AG04450 (cell line): Measurements from ENCODE around the gene FPR1. TPM values are rescaled to one million over a fixed set of nuclear protein-coding genes. Genes with fewer than 3 reads are reported as not detected.

Source experiments
- CTCF ChIA-PET: fragments of 300-600, 350-600 bp; formaldehyde crosslinking; extraction: SDS; loops from one replicate; lab custom pipeline; 2022; ENCODE audit warnings: antibody characterized with exemption, inconsistent platforms; lab: Charles Lee
- POLR2A ChIA-PET: fragments of 350-600 bp; formaldehyde crosslinking; extraction: SDS; loops from one replicate; lab custom pipeline; 2021; ENCODE audit warnings: antibody characterized with exemption, inconsistent platforms; lab: Yijun Ruan, JAX
- DNase-seq: peaks from one replicate; pipeline ENCODE4 v3.0.0-alpha.2; 2011; ENCODE audit warnings: low read depth, low spot score
- H3K27ac ChIP-seq: one replicate; pipeline ENCODE4 v1.5.1; 2012; ENCODE audit warnings: low read depth, low read length, control low read depth
- H3K27me3 ChIP-seq: one replicate; pipeline ENCODE4 v1.6.0; 2012; ENCODE audit warnings: low read length; ENCODE audit not compliant: control insufficient read depth, insufficient read depth
- H3K4me3 ChIP-seq: 2 replicates; pipeline ENCODE4 v1.5.1; 2011; ENCODE audit warnings: mild to moderate bottlenecking, low read depth, low read length, control low read depth
- H3K9me3 ChIP-seq: 2 replicates; pipeline ENCODE4 v1.5.1; 2012; ENCODE audit warnings: low read length; ENCODE audit not compliant: control insufficient read depth, insufficient read depth
- polyA minus RNA-seq: library from RNA; depleted of rRNA, polyadenylated mRNA; stranded (reverse); fragments of >200 nt; gene quantifications from 2 replicates; pipeline ENCODE4 v1.2.3, GENCODE V29; 2011; rRNA and poly(A)+ RNA removed
- polyA plus RNA-seq: library from polyadenylated mRNA; depleted of rRNA; stranded (reverse); fragments of >200 nt; gene quantifications from 2 replicates; pipeline ENCODE4 v1.2.3, GENCODE V29; 2011; rRNA removed
- TF ChIP-seq, protein P1 (sequence below): IDR thresholded peaks from 2 replicates; pipeline ENCODE4 v1.5.1; 2011; ENCODE audit warnings: low read depth, low read length, control low read depth, inconsistent platforms

Gene FPR1, protein sequence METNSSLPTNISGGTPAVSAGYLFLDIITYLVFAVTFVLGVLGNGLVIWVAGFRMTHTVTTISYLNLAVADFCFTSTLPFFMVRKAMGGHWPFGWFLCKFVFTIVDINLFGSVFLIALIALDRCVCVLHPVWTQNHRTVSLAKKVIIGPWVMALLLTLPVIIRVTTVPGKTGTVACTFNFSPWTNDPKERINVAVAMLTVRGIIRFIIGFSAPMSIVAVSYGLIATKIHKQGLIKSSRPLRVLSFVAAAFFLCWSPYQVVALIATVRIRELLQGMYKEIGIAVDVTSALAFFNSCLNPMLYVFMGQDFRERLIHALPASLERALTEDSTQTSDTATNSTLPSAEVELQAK
- polyA plus RNA-seq (not detected in 2 replicates), polyA minus RNA-seq (not detected in 2 replicates)

DNA sequence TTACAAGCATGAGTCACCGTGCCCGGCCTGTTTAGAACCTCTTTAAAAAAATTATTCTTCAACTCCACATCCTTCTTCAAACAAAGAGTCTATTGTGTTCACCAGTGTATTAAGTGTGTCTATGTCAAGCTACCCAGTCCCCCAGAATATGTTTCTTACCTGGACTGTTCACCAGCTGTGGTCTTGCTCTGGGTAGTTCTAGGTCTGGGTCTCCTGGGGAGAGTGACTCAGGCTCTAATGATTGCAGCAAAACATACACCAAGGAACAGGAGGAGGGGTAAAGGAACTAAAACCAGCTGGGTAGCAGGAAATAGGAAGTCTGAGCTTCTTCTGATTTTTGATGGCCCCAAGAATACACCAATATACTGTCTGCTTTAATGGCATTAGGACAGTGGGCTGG is at the start of gene FPR1:
FPR1 (minus strand) TSS at position 224 of the 400 bp plus-strand sequence. CDS start 4,884 bp downstream, outside the sequence.
- no peaks in the 10 kb centered on the region; the same call in 1 of the 2 replicates for H3K9me3 ChIP-seq
- TF ChIP-seq, protein P1, sequence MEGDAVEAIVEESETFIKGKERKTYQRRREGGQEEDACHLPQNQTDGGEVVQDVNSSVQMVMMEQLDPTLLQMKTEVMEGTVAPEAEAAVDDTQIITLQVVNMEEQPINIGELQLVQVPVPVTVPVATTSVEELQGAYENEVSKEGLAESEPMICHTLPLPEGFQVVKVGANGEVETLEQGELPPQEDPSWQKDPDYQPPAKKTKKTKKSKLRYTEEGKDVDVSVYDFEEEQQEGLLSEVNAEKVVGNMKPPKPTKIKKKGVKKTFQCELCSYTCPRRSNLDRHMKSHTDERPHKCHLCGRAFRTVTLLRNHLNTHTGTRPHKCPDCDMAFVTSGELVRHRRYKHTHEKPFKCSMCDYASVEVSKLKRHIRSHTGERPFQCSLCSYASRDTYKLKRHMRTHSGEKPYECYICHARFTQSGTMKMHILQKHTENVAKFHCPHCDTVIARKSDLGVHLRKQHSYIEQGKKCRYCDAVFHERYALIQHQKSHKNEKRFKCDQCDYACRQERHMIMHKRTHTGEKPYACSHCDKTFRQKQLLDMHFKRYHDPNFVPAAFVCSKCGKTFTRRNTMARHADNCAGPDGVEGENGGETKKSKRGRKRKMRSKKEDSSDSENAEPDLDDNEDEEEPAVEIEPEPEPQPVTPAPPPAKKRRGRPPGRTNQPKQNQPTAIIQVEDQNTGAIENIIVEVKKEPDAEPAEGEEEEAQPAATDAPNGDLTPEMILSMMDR: no peak

DNA sequence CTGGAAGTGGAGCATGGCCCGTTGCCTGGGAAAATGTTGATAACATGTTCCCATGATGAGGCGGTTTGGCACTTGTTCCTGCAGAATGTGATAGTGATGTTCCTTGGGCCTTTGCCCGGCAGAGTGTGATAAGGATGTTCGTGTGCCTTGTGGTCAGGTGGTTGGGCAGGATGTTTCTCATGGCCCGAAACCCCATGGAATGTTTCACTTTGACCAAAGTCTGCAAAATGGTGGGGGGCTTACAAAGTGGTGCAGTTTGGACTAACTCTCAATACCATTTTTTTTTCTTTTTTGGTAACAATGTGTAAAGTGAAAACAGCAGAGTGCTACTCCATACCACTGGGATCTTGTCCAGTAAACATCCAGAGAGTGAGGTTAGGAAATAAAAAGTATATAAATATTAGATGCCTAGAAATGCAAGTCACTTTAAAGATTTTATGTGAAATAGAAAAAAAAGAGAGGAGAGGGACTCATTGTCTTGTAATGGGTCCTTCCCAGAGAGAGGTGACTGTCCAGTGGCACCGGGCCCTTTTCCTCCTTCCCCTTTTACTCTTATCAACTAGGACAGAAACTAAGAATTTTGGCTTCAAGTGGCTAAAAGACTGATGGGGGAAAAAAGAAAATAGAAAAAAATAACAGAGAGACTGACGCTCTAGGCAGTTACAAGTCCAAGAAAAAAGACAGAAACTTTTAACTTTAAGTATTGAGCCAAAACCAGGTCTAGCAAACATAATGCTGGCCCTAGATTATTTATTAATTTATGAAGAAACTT is 49.0 kb upstream of the FPR1 start:
- ChIA-PET POLR2A (no interaction called here), CTCF (no interaction called here)
- Histone ChIP-seq H3K27me3 (no peaks in the 10 kb centered on the region), H3K9me3 (peaks cover 12% of the 10 kb centered on the region), H3K27ac (no peak overlapping the region), H3K4me3 (no peak overlapping the region)
- TF ChIP-seq, protein P1: no peak
- no peak for DNase-seq

More for the DNA sequence above, at the start of gene FPR1:
- ChIA-PET POLR2A (no interaction called here), CTCF (interaction anchor here (1.1 to 1.5 kb wide), 2 partner anchors 90 to 143 kb away, joined by 3 read pairs; no protein-coding TSS in a partner anchor)
- no peaks in the 10 kb centered on the region for H3K27me3 ChIP-seq
- H3K27ac ChIP-seq: no peak within 1 kb of the TSS
- no peak for DNase-seq
- no peak within 1 kb of the TSS for H3K4me3 ChIP-seq

DNA sequence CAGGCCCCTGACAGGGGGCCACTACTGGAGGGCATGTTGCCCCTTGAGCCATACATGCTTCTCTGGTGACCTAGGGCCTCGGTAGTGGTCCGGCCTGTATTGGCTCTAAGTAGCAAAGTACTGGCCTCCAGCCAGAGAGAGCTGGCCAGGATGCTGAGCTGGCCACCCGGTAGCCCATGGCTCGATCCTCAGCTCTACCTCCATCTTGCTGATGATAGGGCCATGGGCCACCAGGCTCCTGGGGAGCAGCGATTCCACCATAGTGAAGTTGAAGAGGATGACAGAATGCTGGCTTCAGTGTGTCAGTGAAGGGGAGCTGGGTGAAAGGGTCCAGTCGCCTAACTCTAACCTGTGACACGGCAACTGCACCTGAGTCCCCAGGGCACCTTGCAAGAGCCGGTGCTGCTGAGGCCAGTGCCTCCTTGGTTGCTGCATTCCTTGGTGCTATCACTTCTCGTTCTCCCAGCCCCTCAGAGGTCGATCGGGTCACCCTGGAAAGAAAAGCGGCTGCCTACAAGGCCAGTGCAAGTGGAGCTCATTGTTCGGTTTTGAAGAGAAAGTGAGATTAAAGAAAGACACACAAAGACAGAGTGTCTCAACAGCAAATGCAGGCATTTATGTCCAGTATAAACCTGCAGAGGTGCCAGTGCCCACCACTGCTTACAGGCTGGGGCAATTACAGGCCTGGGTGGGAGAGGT is 48.2 kb upstream of the FPR1 start:
- CTCF ChIA-PET: no interaction called here
- POLR2A ChIA-PET: no interaction called here

DNA sequence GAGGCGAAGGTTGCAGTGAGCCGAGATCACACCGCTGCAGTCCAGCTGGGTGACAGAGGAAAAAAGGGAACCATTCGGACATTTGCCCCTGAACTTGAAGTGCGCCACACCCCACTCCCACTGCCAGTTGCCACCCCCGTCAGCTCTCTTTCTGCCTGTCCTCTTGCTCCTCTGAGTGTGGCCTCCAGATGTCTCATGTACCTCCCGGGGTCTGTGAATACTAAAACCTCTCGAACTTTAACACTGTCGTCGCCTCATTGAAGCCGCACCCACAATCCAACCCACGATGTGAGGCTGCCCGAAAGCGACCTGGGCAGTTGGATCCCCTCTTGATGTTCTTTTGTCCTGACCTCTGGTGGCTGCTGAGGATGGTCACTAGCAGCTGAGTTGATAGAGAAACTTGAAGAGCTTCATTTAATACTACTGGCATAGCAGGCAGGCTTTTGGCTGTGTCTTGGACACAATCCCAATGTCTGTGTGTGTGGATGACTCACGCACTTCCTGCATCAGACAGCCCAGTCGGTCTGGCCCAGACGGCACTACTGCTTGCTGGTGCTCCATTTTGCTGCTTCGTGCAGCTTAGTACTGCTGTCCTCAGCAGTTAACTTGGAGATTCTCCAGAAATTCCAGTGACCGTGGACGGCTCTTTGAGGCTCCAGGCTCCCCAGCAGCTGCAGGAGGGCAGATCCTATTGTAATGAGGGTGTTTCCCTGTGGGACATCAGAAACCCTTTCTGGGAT is 47.5 kb upstream of the FPR1 start:
- H3K27ac ChIP-seq: no peak overlapping the region
- DNase-seq: peak; percentile 76
- H3K4me3 ChIP-seq: peak overlapping the region; percentile 22
- POLR2A ChIA-PET: no interaction called here
- TF ChIP-seq, protein P1: no peak
- CTCF ChIA-PET: interaction anchor here (0.9 to 1.1 kb wide), 2 partner anchors 21 to 438 kb away, joined by 3 to 4 read pairs; no protein-coding TSS in a partner anchor
- no peaks in the 10 kb centered on the region for H3K27me3 ChIP-seq
- H3K9me3 ChIP-seq: peaks cover 12% of the 10 kb centered on the region

More for the DNA sequence above, 48.2 kb upstream of the FPR1 start:
- Histone ChIP-seq H3K9me3 (peaks cover 12% of the 10 kb centered on the region), H3K27ac (no peak overlapping the region), H3K27me3 (no peaks in the 10 kb centered on the region), H3K4me3 (no peak overlapping the region)
- TF ChIP-seq, protein P1: no peak
- DNase-seq: no peak
